Erythroblast (primary cell): ENCODE measurements around the gene GALNT9.
"Not testable (repeated sequence)": the region's sequence is repeated elsewhere in the genome, so short reads cannot be mapped to it uniquely, and the experiment has no call there.

Source experiments
- GATA1 ChIP-seq: IDR thresholded peaks from 2 replicates; pipeline ENCODE4 v1.6.1; 2011; ENCODE audit warnings: low read depth, mild to moderate bottlenecking, control low read depth, low read length, moderate library complexity
- POLR2A ChIP-seq: IDR thresholded peaks from 2 replicates; pipeline ENCODE4 v1.6.1; 2011; ENCODE audit warnings: mild to moderate bottlenecking, low read length

- TF ChIP-seq POLR2A, GATA1: not testable (repeated sequence)
Measured at GRCh38 chr12:132304866-132305265, 24.5 kb downstream of the GALNT9 start.
